Measurements from ENCODE around the gene FAM117A. TPM values are rescaled to one million over a fixed set of nuclear protein-coding genes. Genes with fewer than 3 reads are reported as not detected.
A peak's percentile ranks its signal among the peaks of the same experiment; 100 is the strongest.

Gene FAM117A
- polyA plus RNA-seq, 1 of the 3 experiments (the other 2 are of a cell fraction), result 7.8 TPM

GRCh38 chr17:49703557-49704277 is 60.2 kb downstream of the FAM117A start:
- peaks cover 45 to 49% of the 10 kb centered on the region in 2 experiments for H3K36me3 ChIP-seq (replicated peaks in 1 of 2; ENCODE audit: control insufficient read depth in 1 of 2, insufficient read depth in 2 of 2, low read length in 1 of 2)
- no peaks in the 10 kb centered on the region for H3K27me3 ChIP-seq (ENCODE audit: insufficient read depth)
- DNase-seq, result no peak
- no peak overlapping the region for H3K4me2 ChIP-seq
- ChIA-PET CTCF (interaction anchor here (0.6 to 50.8 kb wide), 9 partner anchors 6 to 519 kb away, joined by 3 to 2107 read pairs (median 3); partner anchors contain the start of gene NXPH3), POLR2A (interaction anchor here (0.6 kb wide), 1 partner anchor 20 kb away, joined by 3 read pairs; no protein-coding TSS in a partner anchor)
- no peak overlapping the region for H2AFZ ChIP-seq (ENCODE audit: low read depth)
- H3K4me3 ChIP-seq (ENCODE audit: low read depth in 2 of 2, low read length in 1 of 2), result no peak overlapping the region
- 76% methylated on average over 4 of the region's 6 CpGs for WGBS (ENCODE audit: low lambda C conversion rate)
- H3K9ac ChIP-seq, result no peak overlapping the region
- H3K79me2 ChIP-seq (ENCODE audit: insufficient read depth), result peaks cover 26% of the 10 kb centered on the region
- TF ChIP-seq MXI1 (IDR thresholded peaks at IDR 0.05; ENCODE audit: low read depth, low read length) (no peak), SMC3 (IDR thresholded peaks at IDR 0.05; ENCODE audit: low read depth, low read length) (peak; percentile 58), FOXM1 (IDR thresholded peaks at IDR 0.05; ENCODE audit: low read depth) (no peak), ZBTB33 (IDR thresholded peaks at IDR 0.05; ENCODE audit: borderline replicate concordance, low read depth) (no peak), CTCF (IDR thresholded peaks at IDR 0.05) (peak; percentile 63), ELF1 (IDR thresholded peaks at IDR 0.05) (no peak), JUND (IDR thresholded peaks at IDR 0.05) (no peak), NFIC (IDR thresholded peaks at IDR 0.05; ENCODE audit: borderline replicate concordance) (no peak), RCOR1 (IDR thresholded peaks at IDR 0.05; ENCODE audit: low read length) (no peak), RAD21 (IDR thresholded peaks at IDR 0.05; ENCODE audit: low read length) (peak; percentile 41), POLR2AphosphoS5 (IDR thresholded peaks at IDR 0.05; ENCODE audit: low read depth, low read length) (no peak)
- no peaks in the 10 kb centered on the region for H3K9me2 ChIP-seq
- H3F3A ChIP-seq (replicated peaks; ENCODE audit: insufficient read depth), result peaks cover 7% of the 10 kb centered on the region
- no peaks in the 10 kb centered on the region for H4K20me1 ChIP-seq (ENCODE audit: insufficient read depth)
- peaks cover 8 to 15% of the 10 kb centered on the region in 2 experiments; a peak in 2 of 4 replicates for H3K4me1 ChIP-seq (ENCODE audit: control insufficient read depth in 1 of 2, insufficient read depth in 2 of 2, low read depth in 1 of 2, low read length in 1 of 2)
- no peaks in the 10 kb centered on the region for H3K9me3 ChIP-seq
- no peak overlapping the region for H3K27ac ChIP-seq (ENCODE audit: low read depth in 2 of 2, low read length in 1 of 2)

GRCh38 chr17:49700960-49701359 is 63.0 kb downstream of the FAM117A start:
- peaks cover 3% of the 10 kb centered on the region for H3F3A ChIP-seq (replicated peaks; ENCODE audit: insufficient read depth)
- H3K4me3 ChIP-seq (ENCODE audit: low read depth in 2 of 2, low read length in 1 of 2), result no peak overlapping the region
- H3K9me3 ChIP-seq, result no peaks in the 10 kb centered on the region
- no peaks in the 10 kb centered on the region for H4K20me1 ChIP-seq (ENCODE audit: insufficient read depth)
- ChIA-PET CTCF (interaction anchor here (2.6 to 50.8 kb wide), 3 partner anchors 126 to 265 kb away, joined by 6 to 2107 read pairs (median 15); partner anchors contain the start of genes NGFR and NXPH3), POLR2A (interaction anchor here (0.8 kb wide), 2 partner anchors 125 to 130 kb away, joined by 4 read pairs; partner anchors contain the start of gene NXPH3)
- no peak overlapping the region for H3K27ac ChIP-seq (ENCODE audit: low read depth in 2 of 2, low read length in 1 of 2)
- no peak for DNase-seq
- no peaks in the 10 kb centered on the region for H3K4me1 ChIP-seq (ENCODE audit: control insufficient read depth in 1 of 2, insufficient read depth in 2 of 2, low read depth in 1 of 2, low read length in 1 of 2)
- peaks cover 7% of the 10 kb centered on the region; the same call in 1 of the 2 replicates for H3K79me2 ChIP-seq (ENCODE audit: insufficient read depth)
- WGBS (ENCODE audit: low lambda C conversion rate), result 94% methylated on average over 6 of the region's 6 CpGs
- H3K9me2 ChIP-seq, result no peaks in the 10 kb centered on the region
- no peak overlapping the region for H2AFZ ChIP-seq (ENCODE audit: low read depth)
- peaks cover 44 to 46% of the 10 kb centered on the region in 2 experiments for H3K36me3 ChIP-seq (replicated peaks in 1 of 2; ENCODE audit: control insufficient read depth in 1 of 2, insufficient read depth in 2 of 2, low read length in 1 of 2)
- H3K9ac ChIP-seq, result no peak overlapping the region
- no peak overlapping the region for H3K4me2 ChIP-seq
- H3K27me3 ChIP-seq (ENCODE audit: insufficient read depth), result no peaks in the 10 kb centered on the region
- TF ChIP-seq MXI1 (IDR thresholded peaks at IDR 0.05; ENCODE audit: low read depth, low read length) (no peak), CTCF (IDR thresholded peaks at IDR 0.05) (no peak), EP300 (IDR thresholded peaks at IDR 0.05; ENCODE audit: borderline replicate concordance in 1 of 2, low read depth in 1 of 2, low read length in 1 of 2) (no peak), ELF1 (IDR thresholded peaks at IDR 0.05) (no peak), RAD21 (IDR thresholded peaks at IDR 0.05; ENCODE audit: low read length) (no peak), TAF1 (IDR thresholded peaks at IDR 0.05; ENCODE audit: borderline replicate concordance, low read depth, low read length) (no peak), NFIC (IDR thresholded peaks at IDR 0.05; ENCODE audit: borderline replicate concordance) (no peak), MEF2A (IDR thresholded peaks at IDR 0.05; ENCODE audit: borderline replicate concordance, low read depth) (no peak), ZBTB33 (IDR thresholded peaks at IDR 0.05; ENCODE audit: borderline replicate concordance, low read depth) (no peak), PBX3 (IDR thresholded peaks at IDR 0.05) (no peak), RCOR1 (IDR thresholded peaks at IDR 0.05; ENCODE audit: low read length) (no peak)
